H4 (cell line): Measurements from ENCODE around the gene DNAH3. TPM values are rescaled to one million over a fixed set of nuclear protein-coding genes. Genes with fewer than 3 reads are reported as not detected.
A peak's percentile ranks its signal among the peaks of the same experiment; 100 is the strongest.
"Not testable (repeated sequence)": the region's sequence is repeated elsewhere in the genome, so short reads cannot be mapped to it uniquely, and the experiment has no call there.

ENCODE experiments used
- DNase-seq: peaks from one replicate; pipeline ENCODE4 v3.0.0-alpha.2; 2015; ENCODE audit warnings: low spot score
- total RNA-seq: library from RNA; depleted of rRNA; stranded (reverse); fragments of >200 nt; shearing (Covaris generic); gene quantifications from 2 replicates; pipeline ENCODE4 v1.2.3, GENCODE V29; 2014

The DNAH3 gene
- total RNA-seq, 1 experiment from 2014 or later, result 0.17 TPM

GRCh38 chr16:21128991-21129390 is 21.7 kb downstream of the DNAH3 start:
- no peak for DNase-seq

- no peak for DNase-seq
Observed at GRCh38 chr16:21126518-21126917, 24.1 kb downstream of the DNAH3 start.

- DNase-seq, result no peak
Observed at GRCh38 chr16:21125191-21125590, 25.5 kb downstream of the DNAH3 start.

DNA sequence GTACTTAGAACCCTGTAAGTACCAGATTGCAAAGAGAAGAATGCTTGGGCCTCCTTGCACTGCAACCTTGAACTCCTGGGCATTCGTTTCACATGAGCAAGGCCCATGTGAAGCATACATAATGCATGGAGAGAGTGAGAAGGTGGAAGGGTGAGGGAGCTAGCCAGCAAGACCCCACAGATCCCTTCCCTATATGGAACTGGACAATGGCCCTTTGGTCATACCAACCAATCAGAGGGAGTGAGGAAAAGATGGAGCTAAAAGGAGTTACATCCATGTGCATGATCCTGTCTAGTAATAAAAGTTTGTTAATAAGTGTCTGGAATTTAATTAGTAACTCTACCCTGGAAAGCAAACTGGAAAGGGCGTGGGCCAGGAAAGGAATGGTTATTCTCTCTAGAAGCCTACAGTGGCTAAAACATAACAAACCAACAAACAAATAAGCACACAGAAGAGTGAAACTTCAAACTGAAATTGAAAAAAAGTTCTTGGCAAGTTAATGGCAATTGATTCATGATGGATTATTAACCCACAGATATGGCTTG is 29.6 kb downstream of the DNAH3 start:
- DNase-seq, result no peak

DNA sequence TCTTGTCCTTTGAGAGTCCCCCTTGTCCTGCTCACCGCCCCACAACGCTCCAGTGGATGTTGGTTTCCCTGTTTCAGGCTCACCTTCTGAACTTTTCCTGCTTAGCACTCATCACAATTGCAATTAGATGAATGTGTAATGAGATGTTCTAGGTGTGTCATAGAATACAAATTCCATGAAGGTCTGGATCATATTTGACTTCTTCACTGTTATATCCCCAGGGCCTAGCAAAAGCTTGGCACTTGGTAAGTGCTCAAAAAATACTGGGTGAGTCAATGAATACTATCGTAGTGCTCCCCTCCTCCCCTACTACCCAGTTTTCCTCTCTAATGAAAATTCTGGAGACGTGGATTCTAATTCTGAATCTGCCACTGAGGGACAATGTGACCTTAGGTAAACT is 33.1 kb downstream of the DNAH3 start:
- no peak for DNase-seq

DNA sequence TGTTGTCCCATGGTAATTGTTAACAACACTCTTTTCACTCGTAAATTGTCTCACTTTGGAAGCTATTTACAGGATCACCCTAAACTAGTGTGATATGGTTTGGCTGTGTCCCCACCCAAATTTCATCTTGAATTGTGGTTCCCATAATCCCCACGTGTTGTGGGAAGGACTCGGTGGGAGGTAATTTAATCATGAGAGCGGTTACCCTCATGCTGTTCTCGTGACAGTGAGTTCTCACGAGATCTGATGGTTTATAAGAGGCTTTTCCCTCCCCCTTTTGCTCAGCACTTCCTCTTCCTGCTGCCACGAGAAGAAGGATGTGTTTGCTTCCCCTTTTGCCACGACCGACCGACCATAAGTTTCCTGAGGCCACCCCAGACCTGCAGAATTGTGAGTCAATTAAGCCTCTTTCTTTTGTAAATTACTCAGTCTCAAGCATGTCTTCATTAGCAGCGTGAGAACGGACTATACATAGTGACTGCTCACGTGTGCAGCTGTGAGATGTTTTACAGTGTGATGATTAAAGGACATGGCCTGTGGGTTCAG is 34.4 kb downstream of the DNAH3 start:
- DNase-seq, result no peak

DNA sequence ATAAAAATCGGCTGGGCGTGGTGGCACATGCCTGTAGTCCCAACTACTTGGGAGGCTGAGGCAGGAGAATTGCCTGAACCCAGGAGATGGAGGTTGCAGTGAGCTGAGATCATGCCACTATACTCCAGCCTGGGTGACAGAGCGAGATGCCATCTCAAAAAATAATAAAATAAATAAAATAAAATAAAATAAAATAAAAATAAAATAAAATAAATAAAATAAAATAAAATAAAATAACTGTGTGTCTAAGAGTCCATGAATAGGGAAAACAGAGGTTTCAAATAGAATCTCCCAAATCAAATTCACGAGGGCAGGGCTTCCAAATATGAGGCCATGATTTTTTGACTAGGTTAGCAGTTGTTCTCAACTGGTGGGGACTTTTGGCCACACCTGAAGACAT is 35.1 kb downstream of the DNAH3 start:
- DNase-seq, result not testable (repeated sequence)

- peak; percentile 34 for DNase-seq
Observed at GRCh38 chr16:21103941-21104860, 46.4 kb downstream of the DNAH3 start.

- DNase-seq, result no peak
Observed at GRCh38 chr16:21101631-21102420, 48.8 kb downstream of the DNAH3 start.

DNA sequence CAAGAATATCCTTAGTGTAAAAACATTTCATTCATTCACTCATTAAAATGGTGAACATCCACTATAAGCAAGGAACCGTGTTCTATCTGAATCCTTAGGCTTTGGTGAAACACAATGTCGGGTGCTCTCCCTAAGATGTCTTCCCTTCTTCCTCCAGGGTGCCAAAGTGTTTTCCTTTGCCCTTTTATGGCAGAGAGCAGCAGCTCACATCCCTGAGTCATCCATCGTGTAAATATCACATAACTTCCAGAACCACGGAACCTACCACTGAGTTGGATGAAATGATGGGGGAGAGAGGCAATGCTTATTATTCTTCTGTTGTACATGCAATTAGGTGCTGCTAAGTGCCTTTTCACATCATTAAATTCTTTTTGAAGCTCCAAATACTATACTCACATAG is 50.2 kb downstream of the DNAH3 start:
- peak; percentile 91 for DNase-seq

GRCh38 chr16:21097151-21097550 is 53.5 kb downstream of the DNAH3 start:
- no peak for DNase-seq

DNA sequence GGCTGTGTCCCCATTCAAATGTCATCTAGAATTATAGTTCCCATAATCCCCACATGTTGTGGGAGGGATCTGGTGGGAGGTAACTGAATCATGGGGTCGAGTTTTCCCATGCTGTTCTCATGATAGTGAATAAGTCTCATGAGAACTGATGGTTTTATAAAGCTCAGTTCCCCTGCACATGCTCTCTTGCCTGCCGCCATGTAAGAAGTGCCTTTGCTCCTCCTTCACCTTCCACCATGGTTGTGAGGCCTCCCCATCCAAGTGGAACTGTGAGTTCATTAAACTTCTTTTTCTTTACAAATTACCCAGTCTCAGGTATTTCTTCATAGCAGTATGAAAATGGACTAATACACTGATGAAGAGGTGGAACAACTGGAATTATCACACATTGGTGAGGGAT is 55.9 kb downstream of the DNAH3 start:
- not testable (repeated sequence) for DNase-seq

GRCh38 chr16:21092951-21093350 is 57.7 kb downstream of the DNAH3 start:
- DNase-seq, result no peak

DNA sequence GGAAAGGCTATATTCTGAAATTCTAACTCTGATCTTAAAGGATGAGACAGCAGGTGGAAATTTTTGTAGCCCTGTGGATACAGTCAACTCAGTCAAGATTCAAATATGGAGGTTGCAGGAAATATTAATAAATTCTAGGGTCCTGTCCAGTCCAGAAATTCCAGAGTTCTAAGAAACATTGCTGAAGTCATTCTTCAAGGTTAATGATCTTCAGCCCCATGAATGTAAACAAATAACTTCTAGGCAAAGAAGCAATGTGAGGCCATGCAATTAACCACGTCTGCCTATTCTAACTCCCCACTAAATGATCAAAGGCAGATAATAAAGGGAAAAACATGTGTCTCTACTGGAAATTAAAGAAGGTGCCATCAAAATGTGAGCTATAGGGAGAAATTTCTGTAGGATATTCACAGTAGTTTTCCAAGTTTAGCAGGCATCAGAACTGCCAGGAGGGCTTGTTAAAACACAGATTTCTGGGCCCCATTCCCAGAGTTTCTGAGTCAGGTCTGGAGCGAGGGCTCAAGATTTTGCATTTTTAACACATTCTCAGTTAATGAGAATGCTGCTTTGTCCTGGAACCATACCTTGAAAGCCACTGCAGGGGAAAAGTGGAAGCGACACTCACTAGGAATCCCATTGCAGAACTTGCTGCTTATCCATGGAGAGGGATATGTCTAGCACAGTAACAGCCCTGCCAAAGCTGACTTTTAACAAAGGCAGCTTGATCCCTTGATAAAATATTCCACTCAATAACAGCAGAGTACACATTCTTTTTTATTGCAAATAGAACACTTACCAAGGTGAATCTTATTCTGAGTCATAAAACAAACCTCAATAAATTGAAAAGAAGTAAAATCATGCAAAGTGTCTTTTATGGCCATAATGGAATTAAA is 61.8 kb downstream of the DNAH3 start:
- no peak for DNase-seq

DNA sequence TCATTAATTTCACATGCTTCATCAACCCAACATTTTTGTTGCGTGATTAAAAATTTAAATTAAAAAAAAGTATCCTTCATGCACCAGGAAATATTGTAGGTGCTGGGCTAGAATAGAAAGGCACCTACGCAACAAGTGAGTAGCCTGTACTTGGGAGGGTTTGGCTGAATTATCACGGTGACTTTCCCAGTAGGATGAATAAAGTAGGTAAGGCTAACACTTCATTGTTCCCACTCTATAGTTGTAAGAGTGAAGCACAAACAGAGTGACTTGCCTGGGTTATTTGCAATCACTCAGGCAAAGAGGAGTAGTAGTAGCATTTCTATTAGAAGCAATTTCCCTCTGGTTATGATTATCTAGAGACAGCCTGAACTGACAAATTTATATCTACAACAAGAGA is 62.5 kb downstream of the DNAH3 start:
- DNase-seq, result no peak

GRCh38 chr16:21084631-21085225 is 65.9 kb downstream of the DNAH3 start:
- DNase-seq, result no peak

DNA sequence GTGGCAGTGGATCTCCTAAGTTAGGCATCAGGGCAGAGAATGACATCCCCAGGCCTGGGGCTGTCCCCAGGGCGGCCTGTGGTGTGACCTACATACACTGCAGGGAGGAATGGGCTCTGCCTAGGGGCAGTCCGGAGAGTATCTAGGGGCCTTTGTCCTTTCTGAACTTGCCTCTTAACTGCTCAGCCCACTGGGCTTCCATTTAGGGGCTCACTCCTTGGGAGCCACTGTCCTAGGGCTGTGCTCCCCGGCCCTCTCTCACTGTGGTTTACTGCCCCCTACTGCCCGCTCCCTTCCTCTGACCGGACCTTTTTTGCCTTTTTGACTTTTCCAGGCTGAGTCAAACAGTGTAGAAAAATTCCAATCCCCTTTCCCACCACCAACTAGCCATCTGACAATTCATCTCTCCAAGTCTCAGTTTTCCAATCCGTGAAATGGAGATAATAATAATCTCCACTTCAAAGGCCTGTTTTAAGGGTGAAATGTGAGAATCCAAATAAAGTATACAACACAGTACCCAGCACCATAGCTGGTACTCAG is 66.8 kb downstream of the DNAH3 start:
- DNase-seq, result peak; percentile 38

DNA sequence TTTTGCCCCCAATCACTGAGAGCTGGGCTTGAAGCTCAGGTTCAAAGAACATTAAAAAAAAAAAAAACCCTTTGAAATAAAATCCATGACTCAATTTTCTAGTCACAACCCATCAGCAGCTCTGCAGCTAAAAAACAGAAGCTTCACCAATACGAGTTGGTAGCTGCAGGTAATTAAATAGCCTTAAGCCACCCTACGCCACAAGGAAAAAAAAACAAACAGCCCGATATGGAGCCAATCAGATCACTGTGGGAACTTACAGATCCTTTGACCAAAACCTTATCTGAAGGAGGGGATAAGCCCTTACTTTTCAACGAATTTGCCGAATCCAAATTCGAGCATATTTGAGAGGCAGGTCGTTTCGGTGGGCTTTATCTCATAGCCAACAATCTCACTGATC is 69.3 kb downstream of the DNAH3 start:
- DNase-seq, result no peak

DNA sequence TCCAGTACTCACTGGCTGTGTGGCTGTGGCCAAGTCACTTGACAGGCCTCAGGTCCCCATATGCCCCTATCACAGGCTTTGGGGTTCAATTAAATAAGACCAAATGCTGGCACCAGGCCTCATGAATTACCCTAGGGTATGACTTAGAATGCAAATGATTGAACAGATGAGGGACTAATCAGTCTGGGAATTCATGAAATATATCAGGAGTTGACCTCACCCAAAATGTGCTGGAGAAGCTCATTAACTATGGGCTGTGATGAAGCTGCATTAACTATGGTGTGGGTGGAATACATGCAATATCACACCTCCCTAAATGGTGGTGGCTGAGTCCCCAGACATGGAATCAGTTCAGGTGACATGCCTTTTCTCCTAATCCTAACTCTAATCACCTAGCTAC is 72.1 kb downstream of the DNAH3 start:
- DNase-seq, result no peak

GRCh38 chr16:21076186-21076883 is 74.3 kb downstream of the DNAH3 start:
- no peak for DNase-seq
